GM12878 (cell line): ENCODE results near the gene KRT12. TPM values are rescaled to one million over a fixed set of nuclear protein-coding genes. Genes with fewer than 3 reads are reported as not detected.
A peak's percentile ranks its signal among the peaks of the same experiment; 100 is the strongest.

ENCODE experiments used
- ATAC-seq: fragments of 200-7000 bp; cut with Tn5 transposase; 3 replicates; pipeline ENCODE4 v1.9.1; 2020; ENCODE audit warnings: mild to moderate bottlenecking, moderate library complexity
- BruUV-seq: library from RNA; stranded (reverse); fragments of 400-500 nt; replicated peaks from 2 replicates; lab custom pipeline; 2021; lab: Mats Ljungman, UMichigan
- CTCF ChIA-PET: fragments of 300-600 bp; sonication (Branson Sonifier 250); formaldehyde crosslinking; extraction: SDS; loops from one replicate; lab custom pipeline; 2021; ENCODE audit warnings: inconsistent platforms; lab: Yijun Ruan, JAX
- POLR2A ChIA-PET: fragments of 350-600 bp; formaldehyde crosslinking; extraction: SDS; loops from one replicate; lab custom pipeline; 2021; ENCODE audit warnings: inconsistent platforms; lab: Charles Lee
- RAD21 ChIA-PET: fragments of 300-600 bp; sonication (Branson Sonifier 250); formaldehyde crosslinking; loops from one replicate; lab custom pipeline; 2023; ENCODE audit warnings: antibody characterized with exemption; ENCODE audit not compliant: unreplicated experiment; lab: Charles Lee
- SMC1A ChIA-PET: fragments of 300-600 bp; sonication (Branson Sonifier 250); formaldehyde crosslinking; loops from one replicate; lab custom pipeline; 2023; ENCODE audit not compliant: unreplicated experiment, uncharacterized antibody; lab: Charles Lee
- DNase-seq: peaks from one replicate; pipeline ENCODE4 v3.0.0-alpha.2; 2011; ENCODE audit warnings: low read depth, low spot score
- FAIRE-seq: peaks from 3 replicates; lab custom pipeline; 2011; peaks lifted over from hg19 to GRCh38; lab: Jason Lieb, UNC
- H2AFZ ChIP-seq: 2 replicates; pipeline ENCODE4 v1.6.0; 2011; ENCODE audit warnings: low read depth, low read length, control low read depth; ENCODE audit not compliant: control insufficient read depth
- H3K27ac ChIP-seq: 2 replicates; pipeline ENCODE4 v1.5.1; 2011; ENCODE audit warnings: control low read depth; ENCODE audit not compliant: control insufficient read depth, insufficient read depth
- H3K27me3 ChIP-seq, 2 experiments: replicated peaks in 1 of 2; 2 replicates each; pipeline versions ENCODE4 v1.6.0 to v1.6.1; 2011; ENCODE audit warnings: low read length in 1 of 2; ENCODE audit not compliant: control insufficient read depth in 2 of 2, insufficient read depth in 2 of 2
- H3K36me3 ChIP-seq, 2 experiments: 2 replicates each; pipeline ENCODE4 v1.5.1; 2011; ENCODE audit warnings: low read length in 1 of 2; ENCODE audit not compliant: control insufficient read depth in 2 of 2, insufficient read depth in 2 of 2
- H3K4me1 ChIP-seq: 2 replicates; pipeline ENCODE4 v1.6.1; 2011; ENCODE audit warnings: mild to moderate bottlenecking, low read length, moderate library complexity, mixed read lengths; ENCODE audit not compliant: control insufficient read depth, insufficient read depth
- H3K4me2 ChIP-seq: 2 replicates; pipeline ENCODE4 v1.6.0; 2011; ENCODE audit warnings: control low read depth; ENCODE audit not compliant: control insufficient read depth, insufficient read depth
- H3K4me3 ChIP-seq: fragments of 200-600 bp; sonication (generic); 2 replicates; pipeline ENCODE4 v1.5.1; 2016
- H3K79me2 ChIP-seq: 2 replicates; pipeline ENCODE4 v1.6.0; 2011; ENCODE audit warnings: low read length; ENCODE audit not compliant: control insufficient read depth, insufficient read depth
- H3K9ac ChIP-seq: 2 replicates; pipeline ENCODE4 v1.8.0; 2011; ENCODE audit warnings: low read length, control low read depth, mixed read lengths; ENCODE audit not compliant: control insufficient read depth, insufficient read depth
- H3K9me3 ChIP-seq: replicated peaks from 3 replicates; pipeline ENCODE4 v1.5.1; 2011; ENCODE audit warnings: mild to moderate bottlenecking, low read length; ENCODE audit not compliant: control insufficient read depth, insufficient read depth
- H4K20me1 ChIP-seq: 2 replicates; pipeline ENCODE4 v1.6.0; 2011; ENCODE audit not compliant: control insufficient read depth, insufficient read depth
- ATF7 ChIP-seq: fragments of 450-650 bp; IDR thresholded peaks from 2 replicates; pipeline ENCODE4 v1.6.1; 2016; ENCODE audit warnings: low read depth, mild to moderate bottlenecking
- CBX3 ChIP-seq: fragments of 200-600 bp; sonication (generic); IDR thresholded peaks from 2 replicates; pipeline ENCODE4 v1.6.1; 2016; ENCODE audit warnings: low read depth, borderline replicate concordance
- EP300 ChIP-seq, 2 experiments: fragments of 150-350 bp in 1 of 2; IDR thresholded peaks; 2 replicates each; pipeline ENCODE4 v1.6.1; 2011 to 2012; ENCODE audit warnings: low read depth in 2 of 2, low read length in 2 of 2, borderline replicate concordance in 1 of 2, improper control_type of control experiment in 1 of 2, inconsistent platforms in 1 of 2; ENCODE audit not compliant: control insufficient read depth in 1 of 2
- FOXK2 ChIP-seq: fragments of 450-650 bp; IDR thresholded peaks from 2 replicates; pipeline ENCODE4 v1.6.1; 2017; ENCODE audit warnings: mild to moderate bottlenecking, moderate library complexity
- IKZF2 ChIP-seq, 2 experiments: fragments of 450-650 bp; IDR thresholded peaks; 2 replicates each; pipeline ENCODE4 v1.6.1; 2017; ENCODE audit warnings: mild to moderate bottlenecking in 2 of 2, moderate library complexity in 2 of 2
- LARP7 ChIP-seq: fragments of 450-650 bp; IDR thresholded peaks from 2 replicates; pipeline ENCODE4 v1.6.1; 2017; ENCODE audit warnings: mild to moderate bottlenecking
- MLLT1 ChIP-seq: fragments of 450-650 bp; IDR thresholded peaks from 2 replicates; pipeline ENCODE4 v1.6.1; 2016; ENCODE audit warnings: mild to moderate bottlenecking
- NFXL1 ChIP-seq: fragments of 450-650 bp; IDR thresholded peaks from 2 replicates; pipeline ENCODE4 v1.6.1; 2017; ENCODE audit warnings: antibody characterized with exemption, mild to moderate bottlenecking, borderline replicate concordance
- NRF1 ChIP-seq: conservative IDR thresholded peaks from 2 replicates; pipeline ENCODE4 v1.6.1; 2011; ENCODE audit warnings: mild to moderate bottlenecking, low read depth, low read length, improper control_type of control experiment
- SIN3A ChIP-seq: IDR thresholded peaks from 2 replicates; pipeline ENCODE4 v1.6.1; 2012; ENCODE audit warnings: low read depth, low read length, improper control_type of control experiment
- SIX5 ChIP-seq: IDR thresholded peaks from 2 replicates; pipeline ENCODE4 v1.6.1; 2011; ENCODE audit warnings: mild to moderate bottlenecking, low read depth, low read length, moderate library complexity; ENCODE audit not compliant: severe bottlenecking
- SPI1 ChIP-seq: IDR thresholded peaks from 2 replicates; pipeline ENCODE4 v1.6.1; 2011; ENCODE audit warnings: low read depth, mild to moderate bottlenecking, low read length, moderate library complexity, borderline replicate concordance; ENCODE audit not compliant: insufficient read depth
- SUZ12 ChIP-seq: fragments of 200-600 bp; sonication (generic); IDR thresholded peaks from one replicate; pipeline ENCODE4 v1.6.1; 2018; ENCODE audit warnings: antibody characterized with exemption, mild to moderate bottlenecking; ENCODE audit not compliant: unreplicated experiment
- TBL1XR1 ChIP-seq: IDR thresholded peaks from 2 replicates; pipeline ENCODE4 v1.6.1; 2012; ENCODE audit warnings: low read depth, low read length, improper control_type of control experiment
- ZNF217 ChIP-seq: fragments of 450-650 bp; IDR thresholded peaks from 2 replicates; pipeline ENCODE4 v1.6.1; 2017; ENCODE audit warnings: antibody characterized with exemption, mild to moderate bottlenecking
- WGBS: methylation state at CpG from one replicate; pipeline ENCODE4 v1.1.6; 2016; ENCODE audit warnings: low lambda C conversion rate; ENCODE audit not compliant: insufficient replicate concordance, insufficient coverage; ENCODE audit errors: missing lambda C conversion rate; 5-methylcytosine and 5-hydroxymethylcytosine counted together
- in situ Hi-C: fragments of 300-500 bp; cut with MboI; formaldehyde crosslinking; loops from 9 replicates; pipeline ENCODE4 v1.14.3; 2018; ENCODE audit warnings: mixed read lengths
- intact Hi-C: fragments of 100-400 bp; cut with micrococcal nuclease; formaldehyde crosslinking; loops from one replicate; pipeline ENCODE4 v1.14.2; 2022; ENCODE audit not compliant: unreplicated experiment
- polyA plus RNA-seq, 11 experiments: library from polyadenylated mRNA; depleted of rRNA in 4 of 11; unstranded in 6 of 11; stranded (reverse) in 5 of 11; fragments of >200 nt; fragmentation: Nextera tagmentation in 4 of 11; fragmentation: Illumina TruSeq in 1 of 11; extraction: Ambion mirVana in 4 of 11; extraction: Trizol in 1 of 11; gene quantifications; 1 replicate in 1 of 11; 2 replicates in 10 of 11; pipeline versions ENCODE4 v1.2.1 to v1.2.3, GENCODE V29; 2011 to 2016; ENCODE audit warnings: inconsistent platforms in 2 of 11, missing spikeins in 2 of 11, low read depth in 1 of 11
- total RNA-seq, 4 experiments: library from RNA; depleted of rRNA in 3 of 4; stranded (reverse); fragments of >200 nt in 3 of 4; fragmentation: Illumina TruSeq in 1 of 4; extraction: Trizol in 1 of 4; gene quantifications; 2 replicates each; pipeline versions ENCODE4 v1.2.1 to v1.2.3, GENCODE V29; 2013 to 2021
- TF ChIP-seq, protein P1 (sequence below): IDR thresholded peaks from 2 replicates; pipeline ENCODE4 v1.6.1; 2012; ENCODE audit warnings: low read depth, low read length, improper control_type of control experiment
- TF ChIP-seq, protein P2 (sequence below), 3 experiments: IDR thresholded peaks in 2 of 3; conservative IDR thresholded peaks in 1 of 3; 2 replicates each; pipeline ENCODE4 v1.5.1; 2011; ENCODE audit warnings: low read depth in 3 of 3, low read length in 3 of 3, mild to moderate bottlenecking in 3 of 3, control low read depth in 2 of 3, moderate library complexity in 2 of 3, inconsistent platforms in 1 of 3, mixed read lengths in 1 of 3; ENCODE audit not compliant: control insufficient read depth in 2 of 3, insufficient read depth in 1 of 3; ENCODE audit errors: extremely low read depth in 1 of 3

The KRT12 gene
- total and polyA plus RNA-seq, 10 of the 15 experiments (the other 5 are each of a cell fraction or from before 2014, with no cell fraction given) = not detected

DNA sequence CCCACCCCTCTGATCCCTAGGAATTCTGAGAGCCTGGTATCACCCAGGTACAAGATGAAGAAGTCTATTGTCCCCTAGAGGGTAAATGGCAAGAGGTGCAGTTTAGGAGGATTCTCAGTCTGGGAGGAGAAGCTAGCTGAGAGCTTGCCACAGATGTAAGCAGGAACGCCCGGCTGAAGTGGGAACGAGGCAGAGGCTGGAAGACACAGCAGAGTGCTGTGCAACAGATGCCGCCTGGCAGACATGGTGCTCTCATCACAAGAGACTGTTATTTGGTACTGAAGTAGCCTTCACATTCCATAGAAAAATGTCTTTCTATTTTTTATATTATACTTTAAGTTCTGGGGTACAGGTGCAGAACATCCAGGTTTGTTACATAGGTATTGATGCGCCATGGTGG is 38.3 kb upstream of the KRT12 start (continued):
- no peak for TF ChIP-seq TBL1XR1

- SMC1A ChIA-PET = interaction anchor here (0.8 to 1.5 kb wide), 2 partner anchors 75 to 760 kb away, joined by 3 to 6 read pairs; no protein-coding TSS in a partner anchor
- no peak for FAIRE-seq
- intact Hi-C loops (loop anchor here (1.0 kb wide), 1 partner anchor 100 kb away; no protein-coding TSS in a partner anchor), in situ Hi-C loops (no loop called here)
- Histone ChIP-seq H3K79me2 (no peaks in the 10 kb centered on the region), H3K4me3 (no peak overlapping the region), H3K27ac (no peak overlapping the region), H3K9ac (no peak overlapping the region), H3K36me3 (no peaks in the 10 kb centered on the region), H3K27me3 (no peaks in the 10 kb centered on the region; a peak in 2 of 4 replicates), H2AFZ (no peak overlapping the region), H4K20me1 (no peaks in the 10 kb centered on the region), H3K4me2 (no peak overlapping the region), H3K9me3 (no peaks in the 10 kb centered on the region), H3K4me1 (no peaks in the 10 kb centered on the region)
- BruUV-seq = no TSS peak
- POLR2A ChIA-PET = no interaction called here
- peak; percentile 89 for ATAC-seq
- RAD21 ChIA-PET = no interaction called here
- 49% methylated on average over 12 of the region's 12 CpGs for WGBS
- CTCF ChIA-PET = interaction anchor here (1.0 to 2.8 kb wide), 2 partner anchors 646 to 760 kb away, joined by 4 to 12 read pairs; no protein-coding TSS in a partner anchor
- no peak for DNase-seq
- TF ChIP-seq FOXK2 = 0 out of 2 replicates have a peak, but pooled peaks have one; percentile 24
- TF ChIP-seq, protein P1, sequence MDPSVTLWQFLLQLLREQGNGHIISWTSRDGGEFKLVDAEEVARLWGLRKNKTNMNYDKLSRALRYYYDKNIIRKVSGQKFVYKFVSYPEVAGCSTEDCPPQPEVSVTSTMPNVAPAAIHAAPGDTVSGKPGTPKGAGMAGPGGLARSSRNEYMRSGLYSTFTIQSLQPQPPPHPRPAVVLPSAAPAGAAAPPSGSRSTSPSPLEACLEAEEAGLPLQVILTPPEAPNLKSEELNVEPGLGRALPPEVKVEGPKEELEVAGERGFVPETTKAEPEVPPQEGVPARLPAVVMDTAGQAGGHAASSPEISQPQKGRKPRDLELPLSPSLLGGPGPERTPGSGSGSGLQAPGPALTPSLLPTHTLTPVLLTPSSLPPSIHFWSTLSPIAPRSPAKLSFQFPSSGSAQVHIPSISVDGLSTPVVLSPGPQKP = no peak
- no peak for TF ChIP-seq TBL1XR1
- no peak for TF ChIP-seq ZNF217
- no peak for TF ChIP-seq SIX5
- no peak for TF ChIP-seq LARP7
- no peak for TF ChIP-seq NRF1
- TF ChIP-seq CBX3 = no peak
- peak in 1 of 2 experiments; percentile 19; a peak in 1 of 4 replicates for TF ChIP-seq IKZF2 (IDR thresholded peaks at IDR 0.05)
- TF ChIP-seq, protein P2, sequence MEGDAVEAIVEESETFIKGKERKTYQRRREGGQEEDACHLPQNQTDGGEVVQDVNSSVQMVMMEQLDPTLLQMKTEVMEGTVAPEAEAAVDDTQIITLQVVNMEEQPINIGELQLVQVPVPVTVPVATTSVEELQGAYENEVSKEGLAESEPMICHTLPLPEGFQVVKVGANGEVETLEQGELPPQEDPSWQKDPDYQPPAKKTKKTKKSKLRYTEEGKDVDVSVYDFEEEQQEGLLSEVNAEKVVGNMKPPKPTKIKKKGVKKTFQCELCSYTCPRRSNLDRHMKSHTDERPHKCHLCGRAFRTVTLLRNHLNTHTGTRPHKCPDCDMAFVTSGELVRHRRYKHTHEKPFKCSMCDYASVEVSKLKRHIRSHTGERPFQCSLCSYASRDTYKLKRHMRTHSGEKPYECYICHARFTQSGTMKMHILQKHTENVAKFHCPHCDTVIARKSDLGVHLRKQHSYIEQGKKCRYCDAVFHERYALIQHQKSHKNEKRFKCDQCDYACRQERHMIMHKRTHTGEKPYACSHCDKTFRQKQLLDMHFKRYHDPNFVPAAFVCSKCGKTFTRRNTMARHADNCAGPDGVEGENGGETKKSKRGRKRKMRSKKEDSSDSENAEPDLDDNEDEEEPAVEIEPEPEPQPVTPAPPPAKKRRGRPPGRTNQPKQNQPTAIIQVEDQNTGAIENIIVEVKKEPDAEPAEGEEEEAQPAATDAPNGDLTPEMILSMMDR (IDR thresholded peaks at IDR 0.05 in 2 of 3, conservative IDR thresholded peaks at IDR 0.05 in 1 of 3; ENCODE audit: control insufficient read depth in 2 of 3, extremely low read depth in 1 of 3, insufficient read depth in 1 of 3, low read depth in 3 of 3, low read length in 3 of 3) = no peak
- no peak for TF ChIP-seq SIN3A
- TF ChIP-seq EP300 (IDR thresholded peaks at IDR 0.05; ENCODE audit: borderline replicate concordance in 1 of 2, control insufficient read depth in 1 of 2, low read depth in 2 of 2, low read length in 2 of 2) = 0 out of 4 replicates have a peak, but pooled peaks of 1 of the 2 experiments have one; percentile 28
- no peak for TF ChIP-seq NFXL1
- no peak for TF ChIP-seq SUZ12
- TF ChIP-seq MLLT1 = peak; percentile 65
- peak; percentile 37; the same call in 1 of the 2 replicates for TF ChIP-seq SPI1
- TF ChIP-seq ATF7 = peak; percentile 70
These were observed 36.3 kb upstream of the KRT12 start for GRCh38 chr17:40903129-40903847.
